ENCODE results near the gene RAB11FIP5. TPM values are rescaled to one million over a fixed set of nuclear protein-coding genes. Genes with fewer than 3 reads are reported as not detected.

The RAB11FIP5 gene
- total and polyA plus RNA-seq, 4 donors, result 10.0 to 23.8 (median 11.8) TPM

DNA sequence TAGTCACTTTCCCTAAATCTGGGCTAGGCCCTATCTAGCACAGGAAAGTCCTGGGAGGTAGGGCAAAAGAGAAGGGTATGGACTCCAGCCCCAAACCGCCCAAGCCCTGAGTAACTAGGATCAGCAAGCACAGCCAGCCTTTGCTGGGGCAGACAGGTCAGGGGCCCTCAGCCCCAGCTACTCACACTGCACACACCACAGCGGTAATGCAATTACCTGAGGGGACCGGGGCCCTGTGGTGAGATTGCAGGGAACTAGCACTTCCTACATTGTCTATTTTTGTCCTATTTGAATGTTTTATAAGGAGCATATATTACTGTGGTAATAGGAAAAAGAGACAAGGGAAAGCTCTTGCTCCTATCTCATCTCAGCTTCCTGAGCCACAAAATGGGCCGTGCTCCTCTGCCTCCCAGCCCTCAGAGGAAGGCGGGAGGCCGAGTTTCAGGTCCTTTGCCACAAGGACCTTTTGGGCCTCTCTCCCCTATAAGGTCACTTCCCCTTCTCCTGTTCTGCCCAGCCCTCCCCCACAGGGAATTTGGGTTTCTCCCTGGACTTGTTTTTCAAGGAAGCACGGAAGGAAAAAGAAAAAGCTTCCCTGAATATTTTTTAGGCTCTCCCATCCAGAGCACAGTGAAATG is 20.5 kb downstream of the RAB11FIP5 start:
- ATAC-seq (ENCODE audit: insufficient read depth, low FRiP score) (no peak), DNase-seq (no peak)
- no peak overlapping the region for H3K4me3 ChIP-seq
- no peak overlapping the region for H3K27ac ChIP-seq (ENCODE audit: low read depth in 1 of 2, low read length in 1 of 2)
- peaks cover 0 to 14% (median 0%) of the 10 kb centered on the region in 5 donors for H3K4me1 ChIP-seq (ENCODE audit: control insufficient read depth in 5 of 5, insufficient read depth in 5 of 5, low read length in 5 of 5)
- TF ChIP-seq, protein P1, sequence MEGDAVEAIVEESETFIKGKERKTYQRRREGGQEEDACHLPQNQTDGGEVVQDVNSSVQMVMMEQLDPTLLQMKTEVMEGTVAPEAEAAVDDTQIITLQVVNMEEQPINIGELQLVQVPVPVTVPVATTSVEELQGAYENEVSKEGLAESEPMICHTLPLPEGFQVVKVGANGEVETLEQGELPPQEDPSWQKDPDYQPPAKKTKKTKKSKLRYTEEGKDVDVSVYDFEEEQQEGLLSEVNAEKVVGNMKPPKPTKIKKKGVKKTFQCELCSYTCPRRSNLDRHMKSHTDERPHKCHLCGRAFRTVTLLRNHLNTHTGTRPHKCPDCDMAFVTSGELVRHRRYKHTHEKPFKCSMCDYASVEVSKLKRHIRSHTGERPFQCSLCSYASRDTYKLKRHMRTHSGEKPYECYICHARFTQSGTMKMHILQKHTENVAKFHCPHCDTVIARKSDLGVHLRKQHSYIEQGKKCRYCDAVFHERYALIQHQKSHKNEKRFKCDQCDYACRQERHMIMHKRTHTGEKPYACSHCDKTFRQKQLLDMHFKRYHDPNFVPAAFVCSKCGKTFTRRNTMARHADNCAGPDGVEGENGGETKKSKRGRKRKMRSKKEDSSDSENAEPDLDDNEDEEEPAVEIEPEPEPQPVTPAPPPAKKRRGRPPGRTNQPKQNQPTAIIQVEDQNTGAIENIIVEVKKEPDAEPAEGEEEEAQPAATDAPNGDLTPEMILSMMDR (IDR thresholded peaks at IDR 0.05; ENCODE audit: control extremely low read depth, extremely low read depth), result no peak
- no peaks in the 10 kb centered on the region for H3K9me3 ChIP-seq (ENCODE audit: control insufficient read depth in 4 of 4, insufficient read depth in 3 of 4, low read length in 3 of 4)
- 46 to 52% methylated on average over 7 of the region's 7 CpGs for WGBS, 2 donors
- H3K27me3 ChIP-seq (ENCODE audit: control insufficient read depth in 3 of 3, insufficient read depth in 3 of 3, low read length in 2 of 3), result no peaks in the 10 kb centered on the region
- peaks cover 0 to 11% (median 0%) of the 10 kb centered on the region in 4 donors for H3K36me3 ChIP-seq (ENCODE audit: control insufficient read depth in 4 of 4, insufficient read depth in 4 of 4, low read length in 4 of 4)
- no peak overlapping the region for H3K9ac ChIP-seq (ENCODE audit: insufficient read depth in 1 of 2, low read length in 2 of 2)

DNA sequence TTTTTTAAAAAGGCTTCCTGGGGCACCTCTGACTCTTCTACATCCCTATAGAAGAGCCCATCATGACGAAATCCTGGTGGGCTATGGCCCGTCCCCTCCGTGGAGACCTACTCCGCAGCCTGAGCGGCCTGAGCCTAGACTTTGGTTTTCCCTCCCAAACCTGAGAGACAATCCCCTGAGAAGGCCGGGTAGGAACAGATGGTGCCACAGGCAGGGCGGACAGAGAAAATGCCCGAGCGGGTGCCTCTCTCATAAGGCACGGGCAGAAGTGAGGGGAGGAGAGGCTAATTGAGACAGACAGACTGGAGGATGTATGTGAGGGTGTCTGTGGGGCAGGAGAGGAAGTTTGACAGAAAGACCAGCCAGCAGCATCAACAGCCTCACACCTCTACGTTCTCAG is 21.1 kb downstream of the RAB11FIP5 start:
- H3K4me3 ChIP-seq, result no peak overlapping the region
- TF ChIP-seq, protein P1 (IDR thresholded peaks at IDR 0.05; ENCODE audit: control extremely low read depth, extremely low read depth), result no peak
- WGBS, 2 donors, result 91% methylated on average over 11 of the region's 11 CpGs
- H3K9ac ChIP-seq (ENCODE audit: insufficient read depth in 1 of 2, low read length in 2 of 2), result no peak overlapping the region
- ATAC-seq (ENCODE audit: insufficient read depth, low FRiP score), result no peak
- peaks cover 0 to 13% (median 0%) of the 10 kb centered on the region in 4 donors for H3K36me3 ChIP-seq (ENCODE audit: control insufficient read depth in 4 of 4, insufficient read depth in 4 of 4, low read length in 4 of 4)
- H3K27ac ChIP-seq (ENCODE audit: low read depth in 1 of 2, low read length in 1 of 2), result no peak overlapping the region
- H3K27me3 ChIP-seq (ENCODE audit: control insufficient read depth in 3 of 3, insufficient read depth in 3 of 3, low read length in 2 of 3), result no peaks in the 10 kb centered on the region
- DNase-seq, result no peak
- H3K9me3 ChIP-seq (ENCODE audit: control insufficient read depth in 4 of 4, insufficient read depth in 3 of 4, low read length in 3 of 4), result no peaks in the 10 kb centered on the region
- peaks cover 0 to 14% (median 0%) of the 10 kb centered on the region in 5 donors for H3K4me1 ChIP-seq (ENCODE audit: control insufficient read depth in 5 of 5, insufficient read depth in 5 of 5, low read length in 5 of 5)

DNA sequence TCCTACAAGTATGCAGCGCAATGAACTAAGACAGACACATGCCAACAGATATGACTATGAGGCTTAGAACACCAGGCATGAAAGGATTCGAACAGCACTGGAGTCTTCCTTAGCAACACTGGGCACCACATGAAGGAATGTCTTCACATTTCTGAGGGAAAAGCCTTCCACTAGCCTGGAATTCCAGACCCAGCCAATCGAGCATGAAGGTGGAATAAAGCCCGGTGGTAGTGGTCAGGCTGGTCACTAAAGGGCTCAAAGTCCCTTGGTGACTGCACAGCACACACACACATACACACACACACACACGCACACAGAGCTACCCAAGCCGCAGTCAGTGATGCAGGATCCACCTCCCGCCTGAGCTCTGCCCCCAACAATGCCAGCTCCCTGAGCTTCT is 21.6 kb downstream of the RAB11FIP5 start:
- no peak for DNase-seq
- no peak for ATAC-seq (ENCODE audit: insufficient read depth, low FRiP score)

More for the DNA sequence above, 21.6 kb downstream of the RAB11FIP5 start:
- no peak overlapping the region for H3K9ac ChIP-seq (ENCODE audit: insufficient read depth in 1 of 2, low read length in 2 of 2)
- H3K36me3 ChIP-seq (ENCODE audit: control insufficient read depth in 4 of 4, insufficient read depth in 4 of 4, low read length in 4 of 4), result peaks cover 0 to 15% (median 0%) of the 10 kb centered on the region in 4 donors
- no peak overlapping the region for H3K4me3 ChIP-seq
- no peaks in the 10 kb centered on the region for H3K27me3 ChIP-seq (ENCODE audit: control insufficient read depth in 3 of 3, insufficient read depth in 3 of 3, low read length in 2 of 3)
- TF ChIP-seq, protein P1 (IDR thresholded peaks at IDR 0.05; ENCODE audit: control extremely low read depth, extremely low read depth), result no peak
- H3K4me1 ChIP-seq (ENCODE audit: control insufficient read depth in 5 of 5, insufficient read depth in 5 of 5, low read length in 5 of 5), result peaks cover 0 to 14% (median 0%) of the 10 kb centered on the region in 5 donors
- WGBS, 2 donors, result 87 to 90% methylated on average over 7 of the region's 7 CpGs
- H3K9me3 ChIP-seq (ENCODE audit: control insufficient read depth in 4 of 4, insufficient read depth in 3 of 4, low read length in 3 of 4), result no peaks in the 10 kb centered on the region
- no peak overlapping the region for H3K27ac ChIP-seq (ENCODE audit: low read depth in 1 of 2, low read length in 1 of 2)

All from lung (tissue), 12 donors.